ENCODE data around the gene ZNRD2.

Gene ZNRD2

DNA sequence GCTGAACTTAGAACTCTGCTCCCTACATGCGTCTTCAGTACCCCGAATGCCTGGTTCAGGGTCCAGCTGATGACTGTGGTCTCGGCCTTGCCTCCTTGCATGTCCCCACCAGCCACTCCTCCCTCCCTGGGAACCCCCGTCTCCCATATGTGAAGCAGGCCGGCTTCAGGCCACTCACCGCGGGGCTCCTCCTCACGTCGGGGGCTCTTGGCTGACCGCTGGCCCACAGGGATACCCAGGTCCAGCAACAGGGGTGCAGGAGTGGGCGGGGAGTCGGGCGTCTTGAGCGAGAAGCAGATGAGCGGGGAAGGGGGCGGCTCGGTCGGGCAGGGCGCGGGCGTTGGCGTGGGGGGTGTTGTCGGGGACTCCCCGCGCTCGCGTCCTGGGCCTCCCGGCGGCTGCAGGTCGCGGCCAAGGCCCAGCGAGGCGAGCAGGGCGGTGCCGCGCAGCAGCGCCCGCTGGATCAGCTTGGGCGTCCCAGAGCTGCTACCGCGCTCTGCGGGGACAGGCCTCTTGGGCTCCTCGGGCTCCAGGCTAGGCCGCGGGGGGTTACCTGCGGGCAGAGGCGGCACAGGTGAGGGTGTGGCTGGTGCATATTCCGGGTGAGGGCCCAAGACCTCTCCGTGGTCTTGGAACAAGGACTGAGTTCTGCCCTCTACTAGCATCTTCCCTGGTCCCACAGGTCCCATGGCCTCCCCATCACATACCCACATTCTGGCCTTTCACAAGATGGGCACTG, 29.1 kb downstream of the ZNRD2 start:
- H3K9me2 ChIP-seq (replicated peaks; ENCODE audit: insufficient read depth, low read length): no peaks in the 10 kb centered on the region
- no peaks in the 10 kb centered on the region for H4K20me1 ChIP-seq (ENCODE audit: insufficient read depth, low read length)
- no peaks in the 10 kb centered on the region for H3F3A ChIP-seq (ENCODE audit: insufficient read depth, low read length)
- H3K4me2 ChIP-seq (ENCODE audit: low read depth, low read length): no peak overlapping the region
- no peaks in the 10 kb centered on the region for H3K9me3 ChIP-seq (replicated peaks; ENCODE audit: insufficient read depth, low read length)
- H3K9ac ChIP-seq (ENCODE audit: low read length): no peak overlapping the region
- H3K27ac ChIP-seq (ENCODE audit: low read length): no peak overlapping the region
- no peak overlapping the region for H2AFZ ChIP-seq (ENCODE audit: low read length)
- H3K36me3 ChIP-seq (replicated peaks; ENCODE audit: insufficient read depth, low read length): no peaks in the 10 kb centered on the region
- TF ChIP-seq EZH2 (optimal IDR thresholded peaks at IDR 0.05; ENCODE audit: low read depth, low read length) (no peak), EZH2phosphoT487 (IDR thresholded peaks at IDR 0.05; ENCODE audit: low read length) (no peak)
- TF ChIP-seq, protein P1, sequence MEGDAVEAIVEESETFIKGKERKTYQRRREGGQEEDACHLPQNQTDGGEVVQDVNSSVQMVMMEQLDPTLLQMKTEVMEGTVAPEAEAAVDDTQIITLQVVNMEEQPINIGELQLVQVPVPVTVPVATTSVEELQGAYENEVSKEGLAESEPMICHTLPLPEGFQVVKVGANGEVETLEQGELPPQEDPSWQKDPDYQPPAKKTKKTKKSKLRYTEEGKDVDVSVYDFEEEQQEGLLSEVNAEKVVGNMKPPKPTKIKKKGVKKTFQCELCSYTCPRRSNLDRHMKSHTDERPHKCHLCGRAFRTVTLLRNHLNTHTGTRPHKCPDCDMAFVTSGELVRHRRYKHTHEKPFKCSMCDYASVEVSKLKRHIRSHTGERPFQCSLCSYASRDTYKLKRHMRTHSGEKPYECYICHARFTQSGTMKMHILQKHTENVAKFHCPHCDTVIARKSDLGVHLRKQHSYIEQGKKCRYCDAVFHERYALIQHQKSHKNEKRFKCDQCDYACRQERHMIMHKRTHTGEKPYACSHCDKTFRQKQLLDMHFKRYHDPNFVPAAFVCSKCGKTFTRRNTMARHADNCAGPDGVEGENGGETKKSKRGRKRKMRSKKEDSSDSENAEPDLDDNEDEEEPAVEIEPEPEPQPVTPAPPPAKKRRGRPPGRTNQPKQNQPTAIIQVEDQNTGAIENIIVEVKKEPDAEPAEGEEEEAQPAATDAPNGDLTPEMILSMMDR (IDR thresholded peaks at IDR 0.05; ENCODE audit: low read length): no peak
- no peak overlapping the region for H3K4me3 ChIP-seq (ENCODE audit: low read length)
- H3K4me1 ChIP-seq (ENCODE audit: low read length): no peaks in the 10 kb centered on the region
- H3K79me2 ChIP-seq (ENCODE audit: low read length): no peaks in the 10 kb centered on the region
- no peak for DNase-seq
- H3K27me3 ChIP-seq (replicated peaks; ENCODE audit: insufficient read depth, low read length): no peaks in the 10 kb centered on the region

DNA sequence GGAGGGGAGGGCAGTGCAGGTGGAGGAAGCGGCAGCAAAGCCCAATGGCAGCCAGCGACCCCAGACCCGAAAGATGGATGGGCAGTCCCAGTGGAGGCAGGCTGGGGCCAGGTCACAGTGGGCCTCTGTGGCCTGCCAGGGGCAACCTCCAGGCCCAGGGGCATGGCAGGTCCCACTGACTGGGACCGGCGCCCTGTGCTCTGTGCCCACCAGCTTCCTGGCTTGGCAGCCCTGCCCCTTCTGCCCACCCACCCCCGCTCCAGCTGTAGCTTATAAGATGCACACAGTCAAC, 29.6 kb downstream of the ZNRD2 start:
- H3K27me3 ChIP-seq (replicated peaks; ENCODE audit: insufficient read depth, low read length): no peaks in the 10 kb centered on the region
- H4K20me1 ChIP-seq (ENCODE audit: insufficient read depth, low read length): no peaks in the 10 kb centered on the region
- no peaks in the 10 kb centered on the region for H3K9me2 ChIP-seq (replicated peaks; ENCODE audit: insufficient read depth, low read length)
- H2AFZ ChIP-seq (ENCODE audit: low read length): no peak overlapping the region
- no peaks in the 10 kb centered on the region for H3K79me2 ChIP-seq (ENCODE audit: low read length)
- no peak overlapping the region for H3K9ac ChIP-seq (ENCODE audit: low read length)
- no peaks in the 10 kb centered on the region for H3F3A ChIP-seq (ENCODE audit: insufficient read depth, low read length)
- no peak for TF ChIP-seq EZH2 (optimal IDR thresholded peaks at IDR 0.05; ENCODE audit: low read depth, low read length)
- TF ChIP-seq EZH2phosphoT487 (IDR thresholded peaks at IDR 0.05; ENCODE audit: low read length): no peak
- TF ChIP-seq, protein P1 (IDR thresholded peaks at IDR 0.05; ENCODE audit: low read length): no peak
- no peaks in the 10 kb centered on the region for H3K4me1 ChIP-seq (ENCODE audit: low read length)
- H3K4me3 ChIP-seq (ENCODE audit: low read length): no peak overlapping the region
- no peaks in the 10 kb centered on the region for H3K36me3 ChIP-seq (replicated peaks; ENCODE audit: insufficient read depth, low read length)
- H3K27ac ChIP-seq (ENCODE audit: low read length): no peak overlapping the region
- no peak overlapping the region for H3K4me2 ChIP-seq (ENCODE audit: low read depth, low read length)
- no peaks in the 10 kb centered on the region for H3K9me3 ChIP-seq (replicated peaks; ENCODE audit: insufficient read depth, low read length)
- DNase-seq: no peak

- Histone ChIP-seq H3K4me3 (ENCODE audit: low read length) (no peak overlapping the region), H3K4me2 (ENCODE audit: low read depth, low read length) (no peak overlapping the region), H2AFZ (ENCODE audit: low read length) (no peak overlapping the region), H4K20me1 (ENCODE audit: insufficient read depth, low read length) (no peaks in the 10 kb centered on the region), H3K36me3 (replicated peaks; ENCODE audit: insufficient read depth, low read length) (no peaks in the 10 kb centered on the region), H3K9me3 (replicated peaks; ENCODE audit: insufficient read depth, low read length) (no peaks in the 10 kb centered on the region), H3K27ac (ENCODE audit: low read length) (no peak overlapping the region), H3K9ac (ENCODE audit: low read length) (no peak overlapping the region), H3K9me2 (replicated peaks; ENCODE audit: insufficient read depth, low read length) (no peaks in the 10 kb centered on the region), H3K79me2 (ENCODE audit: low read length) (peaks cover 7% of the 10 kb centered on the region; the same call in 1 of the 2 replicates), H3K27me3 (replicated peaks; ENCODE audit: insufficient read depth, low read length) (no peaks in the 10 kb centered on the region), H3K4me1 (ENCODE audit: low read length) (no peaks in the 10 kb centered on the region), H3F3A (ENCODE audit: insufficient read depth, low read length) (no peaks in the 10 kb centered on the region)
- TF ChIP-seq EZH2 (optimal IDR thresholded peaks at IDR 0.05; ENCODE audit: low read depth, low read length) (no peak), EZH2phosphoT487 (IDR thresholded peaks at IDR 0.05; ENCODE audit: low read length) (no peak)
- TF ChIP-seq, protein P1 (IDR thresholded peaks at IDR 0.05; ENCODE audit: low read length): no peak
- DNase-seq: no peak
Observed at GRCh38 chr11:65604258-65604657, 34.0 kb downstream of the ZNRD2 start.
